Stimulated activated naive CD4-positive, alpha-beta T cell treated with Interleukin-2 at 50 U/mL for 16 hours (primary cell): ENCODE measurements around the gene WFDC1.
"Not testable (repeated sequence)": the region's sequence is repeated elsewhere in the genome, so short reads cannot be mapped to it uniquely, and the experiment has no call there.

Source experiments
- DNase-seq: peaks from one replicate; lab custom pipeline; 2025; lab: John Stamatoyannopoulos, UW

Gene WFDC1

DNA sequence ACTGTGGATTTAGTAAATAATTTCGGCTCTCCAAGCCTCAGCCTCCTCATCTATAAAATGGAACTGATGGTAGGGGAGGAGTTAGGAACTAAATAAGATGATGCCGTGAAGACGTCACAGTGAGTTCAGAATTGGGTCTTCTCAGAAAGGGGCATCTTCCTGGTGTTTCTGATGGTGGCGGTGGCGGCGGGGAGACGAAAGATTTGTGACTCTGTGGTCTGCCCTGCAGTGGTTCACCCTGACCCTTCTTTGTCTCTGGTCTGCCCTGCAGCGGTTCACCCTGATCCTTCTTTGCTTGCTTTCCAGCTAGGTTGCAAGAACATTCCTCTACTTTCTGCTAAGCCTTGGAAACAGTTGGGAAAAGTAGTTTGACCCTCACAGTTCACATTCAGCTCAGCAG is 34.3 kb downstream of the WFDC1 start:
- DNase-seq, result no peak

DNA sequence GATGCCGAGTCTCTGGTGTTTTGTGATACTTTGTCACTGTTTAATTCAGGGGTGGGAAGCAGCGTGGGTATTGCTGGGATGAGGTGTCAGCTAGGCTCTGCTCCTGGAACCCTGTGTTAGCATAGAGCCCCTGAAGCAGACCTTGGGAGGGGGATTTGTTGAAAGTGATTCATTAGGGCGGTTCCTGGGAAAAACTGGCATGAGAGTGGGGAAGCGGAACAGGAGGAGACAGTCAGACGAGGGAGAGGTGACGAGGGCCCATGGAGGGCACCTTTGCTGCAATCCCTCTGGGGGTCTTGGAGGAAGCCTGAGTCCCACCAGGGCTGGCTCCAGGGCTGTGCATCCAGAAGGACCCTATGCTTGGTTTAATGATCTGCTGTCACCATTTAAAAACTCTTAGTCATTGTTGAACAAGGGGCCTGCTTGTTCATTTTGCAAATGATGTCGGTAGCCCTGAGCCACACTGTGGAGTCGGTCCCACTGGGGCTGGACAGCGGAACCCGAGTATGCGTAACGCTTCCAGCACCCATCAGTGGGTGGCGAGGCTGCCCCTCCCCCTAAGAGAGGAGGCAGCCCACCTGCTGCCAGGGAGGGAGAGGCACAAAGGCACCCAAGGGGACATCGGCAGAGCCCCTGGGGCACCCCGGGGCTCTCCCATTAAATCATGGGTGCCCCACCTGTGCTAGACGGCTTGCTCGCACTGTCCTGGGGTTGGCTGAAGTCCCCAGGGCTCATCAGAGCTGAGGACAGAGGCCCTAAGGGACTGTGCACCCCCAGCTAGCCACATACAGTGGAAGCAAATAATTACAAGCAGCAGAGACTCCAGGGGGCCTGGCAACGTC is 35.4 kb downstream of the WFDC1 start:
- DNase-seq, result no peak

DNA sequence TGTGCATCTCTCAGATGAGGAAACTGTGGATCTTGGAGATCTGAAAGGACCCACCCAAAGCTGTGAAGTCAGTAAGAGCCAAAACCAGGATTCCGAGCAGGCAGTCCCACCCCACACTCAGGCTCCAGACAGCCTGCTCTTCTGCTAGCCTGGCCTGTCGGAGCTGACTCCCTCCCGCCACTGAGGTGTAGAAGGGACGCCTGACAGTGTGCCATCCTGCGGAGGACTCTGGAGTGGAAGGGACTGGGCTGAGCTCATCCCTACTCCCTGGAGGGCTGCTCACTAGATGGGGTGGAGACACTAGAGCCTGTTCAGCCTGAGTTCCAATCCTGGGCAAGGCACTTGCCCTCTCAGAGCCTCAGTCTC is 36.0 kb downstream of the WFDC1 start:
- no peak for DNase-seq

DNA sequence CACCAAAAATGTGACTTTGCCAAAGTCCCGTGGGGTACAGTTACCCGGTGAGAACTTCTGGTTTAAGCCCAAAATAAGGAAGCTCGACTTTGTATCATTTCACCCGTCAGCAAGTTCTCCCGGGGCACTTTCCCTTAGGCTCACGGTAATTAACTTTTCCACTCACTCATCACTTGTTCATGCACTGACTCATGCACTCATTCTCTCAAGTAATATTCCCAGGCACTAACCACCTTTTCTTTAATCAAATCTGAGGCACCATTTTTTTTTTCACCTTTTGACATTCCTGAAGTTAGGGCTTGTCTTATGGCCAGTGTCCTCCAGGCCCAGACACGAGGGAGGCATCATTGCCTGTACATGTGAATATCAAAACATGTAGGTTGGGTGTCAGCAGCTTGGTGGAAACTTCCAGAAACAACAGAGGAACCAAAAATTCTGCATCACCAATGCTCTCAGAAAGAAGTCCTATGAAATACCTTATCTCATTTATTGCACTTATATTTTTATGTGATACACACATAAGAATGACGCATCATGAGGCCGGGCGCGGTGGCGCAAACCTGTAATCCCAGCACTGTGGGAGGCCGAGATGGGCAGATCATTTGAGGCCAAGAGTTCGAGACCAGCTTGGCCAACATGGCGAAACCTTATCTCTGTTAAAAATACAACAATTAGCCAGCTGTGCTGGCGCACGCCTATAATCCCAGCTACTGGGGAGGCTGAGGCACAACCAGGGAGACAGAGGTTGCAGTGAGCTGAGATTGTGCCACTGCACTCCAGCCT is 37.5 kb downstream of the WFDC1 start:
- no peak for DNase-seq

DNA sequence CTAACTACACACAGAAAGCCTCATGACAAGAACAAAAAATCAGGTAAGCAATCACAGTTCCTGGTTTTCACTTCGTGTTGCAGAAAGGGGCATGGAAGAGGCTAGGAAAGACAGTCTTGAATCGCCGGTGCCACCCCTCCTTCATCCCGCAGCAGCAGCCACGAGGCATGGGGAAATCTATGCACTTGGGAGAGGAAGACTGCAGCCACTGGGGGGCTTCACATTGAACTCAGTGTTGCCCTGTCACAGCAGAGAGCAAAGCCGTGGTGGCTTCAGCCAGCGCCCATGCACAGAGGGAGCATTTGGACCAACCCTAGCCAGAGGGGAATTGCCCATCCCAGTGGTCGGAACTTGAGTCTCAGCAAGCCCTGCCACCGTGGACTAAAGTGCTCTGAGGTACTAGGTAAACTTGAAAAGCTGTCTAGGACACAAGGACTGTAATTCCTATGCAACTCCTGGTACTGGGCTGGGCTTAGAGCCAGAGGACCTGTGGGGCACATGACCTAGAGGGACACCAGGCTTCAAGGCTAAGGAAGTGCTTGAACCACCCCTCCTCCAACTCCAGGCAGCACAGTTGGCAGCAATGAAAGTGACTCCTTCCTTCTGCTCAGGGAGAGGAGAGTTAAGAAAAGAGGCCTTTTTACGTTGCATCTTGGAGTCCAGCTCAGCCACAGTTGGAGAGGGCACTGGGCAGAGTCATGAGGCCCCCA is 38.5 kb downstream of the WFDC1 start:
- DNase-seq, result no peak

DNA sequence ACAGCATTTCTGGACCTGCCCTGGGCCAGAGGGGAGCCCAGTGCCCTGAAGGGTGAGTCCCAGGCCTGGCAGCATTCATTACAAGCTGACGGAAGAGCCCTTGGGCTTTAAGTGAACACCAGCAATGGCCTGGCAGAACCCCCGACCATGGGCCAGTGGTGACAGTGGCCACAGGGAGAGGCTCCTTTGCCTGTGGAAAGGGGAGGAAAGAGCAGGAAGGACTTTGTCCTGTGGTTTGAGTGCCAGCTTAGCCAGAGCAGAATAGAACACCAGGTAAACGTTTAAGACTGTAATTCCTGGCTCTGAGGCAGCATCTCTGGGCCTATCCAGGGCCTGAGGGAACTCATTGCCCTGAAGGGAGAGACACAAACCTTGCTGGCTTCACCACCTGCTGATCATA is 39.4 kb downstream of the WFDC1 start:
- no peak for DNase-seq

DNA sequence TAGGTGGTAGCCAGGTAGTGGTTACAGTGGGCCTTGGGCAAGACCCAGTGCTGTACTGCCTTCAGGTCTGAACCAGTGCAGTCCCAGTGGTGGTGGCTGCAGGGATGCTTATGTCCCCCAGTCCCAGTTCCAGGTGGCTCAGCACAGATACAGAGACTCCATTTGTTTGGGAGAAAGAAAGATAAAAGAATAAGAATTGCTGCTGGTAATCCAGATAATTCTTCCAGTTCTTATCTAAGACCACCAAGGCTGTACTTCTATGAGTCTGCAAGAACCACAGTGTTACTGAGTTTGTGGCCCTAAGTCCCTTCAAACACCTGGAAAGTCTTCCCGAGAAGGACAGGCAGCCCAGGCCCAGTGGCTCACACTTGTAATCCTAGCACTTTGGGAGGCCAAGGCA is 39.8 kb downstream of the WFDC1 start:
- no peak for DNase-seq

DNA sequence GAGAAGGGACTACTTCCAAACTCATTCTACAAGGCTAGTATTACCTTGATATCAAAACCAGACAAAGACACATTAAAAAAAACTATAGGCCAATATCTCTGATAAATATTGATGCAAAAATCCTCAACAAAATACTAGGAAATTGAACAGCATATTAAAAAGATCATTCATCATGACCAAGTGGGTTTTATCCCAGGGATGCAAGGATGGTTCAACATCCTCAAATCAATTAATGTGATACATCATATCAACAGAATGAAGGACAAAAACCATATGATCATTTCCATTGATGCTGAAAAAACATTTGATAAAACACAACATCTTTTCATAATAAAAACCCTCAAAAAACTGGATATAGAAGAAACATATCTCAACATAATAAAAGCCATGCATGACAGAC is 42.6 kb downstream of the WFDC1 start:
- not testable (repeated sequence) for DNase-seq

DNA sequence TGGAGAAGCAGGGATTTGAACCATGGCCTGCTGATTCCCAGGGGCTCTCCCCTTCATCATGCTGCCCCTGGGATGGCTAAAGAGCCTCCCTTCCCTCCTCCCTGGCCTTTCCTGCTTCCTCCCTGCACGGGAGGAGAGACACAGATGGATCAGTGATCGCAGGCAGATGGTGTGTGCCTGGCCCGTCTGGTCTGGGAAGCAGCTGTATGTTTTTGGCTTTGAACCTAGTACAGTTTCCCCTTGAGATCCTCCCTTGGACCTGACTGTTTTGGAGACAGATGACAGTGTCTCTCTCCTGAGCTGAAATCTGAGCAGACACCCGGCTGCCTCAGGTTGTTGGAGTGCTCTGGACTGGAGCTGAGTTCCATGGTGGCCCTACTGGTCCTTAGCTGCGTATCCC is 44.6 kb downstream of the WFDC1 start:
- DNase-seq, result no peak

DNA sequence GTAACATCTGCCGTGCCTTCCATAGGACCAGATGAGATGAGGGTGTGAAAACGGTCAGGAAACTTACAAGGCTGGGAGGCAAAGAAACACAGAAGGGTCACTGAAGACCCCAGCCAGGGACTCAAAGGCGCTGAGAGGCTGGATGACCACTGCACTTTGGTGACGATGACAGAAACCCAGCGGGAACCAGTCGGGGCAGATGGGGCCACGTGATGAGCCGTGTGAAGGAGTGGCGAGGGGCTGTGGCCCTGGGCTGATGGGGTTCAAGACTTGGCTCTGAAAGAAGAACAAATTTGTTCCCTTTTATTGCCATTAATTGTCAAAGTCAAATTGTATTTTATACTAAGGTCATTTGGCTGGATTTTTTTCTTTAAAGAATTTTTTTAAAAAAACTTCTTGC is 45.1 kb downstream of the WFDC1 start:
- DNase-seq, result no peak

DNA sequence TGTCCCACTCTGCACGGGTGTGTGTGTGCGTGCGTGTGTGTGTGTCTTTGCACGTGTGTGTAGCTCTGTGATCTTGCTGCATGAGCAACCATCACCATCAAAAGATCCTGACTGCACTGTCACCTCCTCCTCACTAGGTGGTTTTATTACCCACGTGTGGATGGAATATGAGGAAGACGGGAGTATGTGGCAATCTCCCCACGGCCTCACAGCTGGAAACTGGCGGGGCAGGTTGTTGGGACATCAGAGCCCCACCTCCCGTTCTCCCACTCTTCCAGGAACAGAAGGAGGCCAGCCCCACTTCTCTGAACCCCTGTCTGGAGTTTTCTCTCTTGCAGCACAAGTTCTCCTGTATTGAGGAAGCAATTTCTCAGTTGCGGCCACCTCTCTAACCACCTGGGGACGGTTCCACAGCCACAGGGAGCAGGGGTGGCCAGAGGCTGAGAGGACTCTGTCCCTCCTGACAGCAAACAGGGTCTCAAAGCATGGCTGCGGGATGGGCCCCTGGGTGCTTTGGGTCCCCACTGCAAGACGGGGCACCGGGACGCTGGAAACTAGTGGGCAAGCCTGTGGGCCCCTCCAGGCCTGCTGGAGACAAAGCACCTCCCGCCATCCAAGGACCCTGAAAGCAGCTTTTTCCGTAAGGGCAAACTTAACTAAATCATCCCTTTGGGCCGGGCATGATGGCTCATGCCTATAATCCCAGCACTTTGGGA is 45.8 kb downstream of the WFDC1 start:
- DNase-seq, result no peak

DNA sequence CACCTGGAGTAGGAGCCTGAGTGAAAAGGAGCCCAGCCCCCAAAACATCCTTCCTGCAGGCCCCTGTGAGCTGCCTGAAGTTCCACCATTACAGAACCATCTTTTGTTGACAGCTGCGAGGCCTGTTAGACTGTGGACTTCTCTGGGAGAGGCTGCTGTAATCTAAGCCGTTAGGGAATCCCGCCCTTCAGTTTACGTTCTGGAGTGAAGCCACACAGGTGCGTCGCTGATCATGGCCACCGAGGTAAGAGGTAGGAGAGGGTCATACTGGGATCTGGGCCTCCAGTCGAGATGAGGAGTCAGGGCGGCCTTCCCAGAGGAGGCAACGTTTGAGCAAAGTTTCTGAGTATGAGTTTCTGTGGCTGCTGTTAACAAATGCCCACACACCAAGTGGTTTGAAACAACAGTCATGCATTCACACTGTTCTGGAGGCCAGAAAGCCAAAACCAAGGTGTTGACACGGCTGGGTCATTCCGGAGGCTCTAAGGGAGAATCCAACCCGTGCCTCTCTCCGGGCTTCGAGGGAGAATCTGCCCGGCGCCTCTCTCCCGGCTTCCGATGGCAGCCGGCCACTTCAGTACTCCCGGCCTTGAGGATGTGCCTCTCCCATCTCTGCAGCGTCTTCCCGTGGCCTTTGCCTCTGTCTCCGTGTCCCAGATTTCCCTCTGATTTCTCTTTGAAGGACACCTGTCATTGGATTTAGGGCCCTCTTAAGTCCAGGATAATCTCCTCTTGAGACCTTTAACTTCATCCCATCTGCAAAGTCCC is 47.0 kb downstream of the WFDC1 start:
- DNase-seq, result no peak

DNA sequence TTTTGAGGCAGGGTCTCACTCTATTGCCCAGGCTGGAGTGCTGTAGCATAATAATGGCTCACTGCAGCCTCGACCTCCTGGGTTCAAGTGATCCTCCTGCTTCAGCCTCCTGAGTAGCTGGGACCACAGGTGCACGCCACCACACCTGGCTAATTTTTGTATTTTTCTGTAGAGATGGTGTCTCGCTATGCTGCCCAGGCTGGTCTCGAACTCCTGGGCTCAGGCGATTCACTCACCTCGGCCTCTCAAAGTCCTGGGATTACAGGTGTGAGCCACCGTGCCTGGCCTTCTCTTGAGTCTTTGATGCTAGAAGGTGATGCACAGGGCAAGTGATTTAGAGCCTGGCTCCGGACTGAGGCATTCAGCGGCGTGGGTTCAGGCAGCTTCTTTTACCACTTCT is 49.1 kb downstream of the WFDC1 start:
- DNase-seq, result not testable (repeated sequence)

DNA sequence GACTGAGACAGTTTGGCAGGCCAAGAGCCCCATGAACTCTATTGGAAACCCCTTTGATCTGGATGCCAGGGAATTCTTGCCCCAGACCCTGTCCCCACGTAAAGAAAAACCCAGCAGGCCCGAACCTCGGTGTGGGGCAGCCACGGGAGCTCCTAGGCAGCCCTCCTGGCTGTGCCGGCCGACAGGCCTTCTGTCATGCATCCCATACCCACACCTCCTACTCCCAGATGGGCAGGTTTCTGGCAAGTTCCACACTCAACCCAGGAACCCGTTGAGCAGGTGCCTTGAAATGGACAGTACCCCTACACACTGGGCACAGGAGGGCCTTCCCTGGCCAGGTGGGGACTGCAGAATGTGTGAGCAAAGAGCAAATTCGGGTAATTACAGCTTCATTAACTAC is 50.1 kb downstream of the WFDC1 start:
- no peak for DNase-seq

DNA sequence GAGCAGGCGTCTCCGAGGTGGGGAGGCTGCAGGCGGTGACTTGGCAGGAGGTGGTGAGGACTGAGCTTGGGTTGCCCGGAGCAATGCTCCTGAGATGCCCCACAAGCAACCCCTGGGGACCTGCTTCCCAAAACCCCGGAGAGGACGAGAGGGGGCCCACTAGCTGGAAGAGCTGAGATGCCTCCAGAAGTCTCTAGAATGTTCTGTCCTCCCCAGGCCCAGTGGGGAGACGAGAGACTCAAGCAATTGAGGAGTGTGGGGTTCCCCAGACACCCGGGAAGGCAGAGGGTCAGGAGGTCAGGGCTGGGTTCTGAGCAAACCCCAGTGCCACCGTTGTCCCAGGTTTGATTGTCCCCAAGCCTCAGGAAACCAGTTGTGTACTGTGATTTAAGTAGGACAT is 52.5 kb downstream of the WFDC1 start:
- no peak for DNase-seq

DNA sequence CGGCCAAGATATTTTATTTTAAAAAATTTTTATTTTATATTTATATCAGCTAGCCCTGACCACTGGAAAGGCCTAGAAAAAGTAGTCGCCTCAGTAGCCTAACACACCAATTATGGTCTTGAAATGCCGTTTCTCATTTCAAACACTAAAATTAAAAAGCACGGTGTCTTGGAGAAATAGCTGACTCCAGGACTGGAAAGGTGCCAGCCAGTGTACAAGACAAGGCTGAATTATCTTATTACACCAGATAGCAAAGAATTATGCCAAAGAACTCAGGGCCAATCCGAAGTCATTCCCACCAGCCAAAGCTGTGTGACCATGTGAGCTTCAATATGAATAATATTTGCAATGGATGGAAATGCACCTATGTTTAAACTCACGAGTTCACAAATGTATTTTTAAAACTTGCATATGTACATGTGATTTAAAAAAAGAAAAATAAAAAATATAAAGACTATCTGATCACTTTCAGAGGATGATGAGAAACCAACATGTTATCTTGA is 53.8 kb downstream of the WFDC1 start:
- DNase-seq, result no peak

DNA sequence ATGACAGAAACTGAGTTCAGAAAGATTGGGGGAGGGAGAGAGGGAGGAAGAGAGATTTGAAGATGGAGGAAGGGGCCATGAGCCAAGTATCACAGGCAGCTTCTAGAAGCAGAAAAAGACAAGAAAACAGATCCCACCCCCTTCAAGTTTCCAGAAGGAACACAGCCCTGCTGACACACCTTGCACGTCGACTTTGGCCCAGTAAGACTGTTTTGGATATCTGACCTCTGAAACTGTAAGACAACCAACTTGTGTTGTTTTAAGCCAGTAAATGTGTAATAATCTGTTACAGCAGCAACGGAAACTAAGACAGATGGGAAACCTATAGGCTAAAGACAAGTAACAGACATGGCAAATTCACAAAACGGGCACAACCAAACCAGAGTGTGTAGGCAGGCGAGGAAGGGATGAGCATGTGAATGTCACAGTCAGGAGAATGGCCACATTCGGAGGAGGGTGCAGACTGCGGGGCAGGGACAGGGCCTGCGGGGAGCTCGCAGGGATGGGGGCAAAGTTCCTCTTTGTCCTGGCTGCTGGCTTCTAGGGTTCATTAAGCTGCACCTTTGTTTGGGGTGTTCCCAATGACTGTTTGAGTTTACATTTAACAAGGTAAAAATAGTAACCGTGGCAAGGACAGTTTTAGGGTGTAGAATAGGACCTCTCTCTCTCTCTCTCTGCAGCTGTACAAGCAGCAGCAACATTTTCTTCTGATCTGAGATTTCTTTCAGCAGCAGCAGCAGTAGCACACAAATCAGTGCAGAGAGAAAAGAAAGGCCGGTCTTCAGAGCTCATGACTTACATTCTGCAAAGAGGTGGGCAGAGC is 55.4 kb downstream of the WFDC1 start:
- no peak for DNase-seq

DNA sequence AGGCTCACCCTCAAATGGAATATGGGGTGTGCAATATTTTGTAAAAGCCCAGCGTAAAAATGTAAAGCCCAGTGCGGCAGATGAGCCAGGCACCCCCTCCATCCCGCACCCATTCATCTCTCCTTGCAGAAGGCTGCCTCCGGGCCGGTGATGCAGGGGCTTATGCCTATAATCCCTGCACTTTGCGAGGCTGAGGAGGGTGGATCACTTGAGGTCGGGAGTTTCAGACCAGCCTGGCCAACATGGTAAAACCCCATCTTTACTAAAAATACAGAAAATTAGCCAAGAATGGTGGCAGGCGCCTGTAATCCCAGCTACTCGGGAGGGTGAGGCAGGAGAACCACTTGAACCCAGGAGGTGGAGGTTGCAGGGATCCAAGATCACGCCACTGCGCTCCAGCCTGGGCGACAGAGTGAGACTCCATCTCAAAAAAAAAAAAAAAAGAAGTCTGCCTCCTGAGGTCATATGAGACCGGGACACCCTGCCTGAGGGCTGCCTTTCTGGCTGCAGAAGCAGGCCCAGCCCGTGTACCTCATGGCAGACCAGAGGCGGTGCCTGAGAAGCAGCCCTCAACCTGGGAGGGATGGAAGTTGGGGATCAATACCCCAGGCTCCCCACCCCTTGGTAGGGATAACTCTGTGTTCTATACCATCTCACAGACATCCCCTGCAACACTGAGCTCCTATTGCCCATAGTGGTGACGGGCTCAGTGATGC is 56.2 kb downstream of the WFDC1 start:
- DNase-seq, result no peak

DNA sequence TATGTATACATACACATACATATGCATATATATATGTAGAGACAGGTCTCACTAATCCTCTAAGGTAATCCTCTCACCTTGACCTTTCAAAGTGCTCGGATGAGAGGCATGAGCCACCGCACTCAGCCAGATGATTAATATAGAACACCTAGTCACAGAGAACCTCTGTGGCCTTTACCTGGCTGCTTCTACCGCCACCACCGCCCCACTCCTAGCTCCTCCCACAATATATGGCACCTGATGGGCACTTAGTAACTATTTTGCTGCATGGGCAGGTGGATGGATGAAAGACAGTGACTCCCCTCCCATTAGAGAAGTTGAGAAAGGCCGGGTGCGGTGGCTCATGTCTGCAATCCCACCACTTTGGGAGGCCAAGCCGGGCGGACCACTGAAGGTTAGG is 57.0 kb downstream of the WFDC1 start:
- DNase-seq, result no peak

DNA sequence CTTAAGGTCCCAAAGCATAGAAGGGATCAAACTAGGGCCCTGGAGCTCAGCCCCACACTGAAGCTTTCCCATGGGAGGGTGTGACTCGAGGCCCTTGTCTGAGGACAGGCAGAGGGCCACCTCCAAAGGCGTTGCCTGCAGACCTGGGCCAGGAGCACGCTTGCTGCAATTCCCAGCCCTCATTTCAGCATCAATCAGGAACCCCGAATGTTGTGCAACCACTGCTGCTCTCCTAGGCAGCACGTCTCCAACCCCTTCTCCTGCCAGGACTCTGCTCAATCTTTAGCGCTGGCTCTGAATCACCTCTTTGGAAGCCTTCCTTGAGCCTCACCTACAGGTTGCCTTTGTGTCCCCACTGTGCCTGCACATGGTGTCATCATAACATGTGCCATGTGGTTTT is 59.6 kb downstream of the WFDC1 start:
- no peak for DNase-seq
